Glutamatergic neuron (in vitro differentiated cells): Measurements from ENCODE around the gene TNS3. TPM values are rescaled to one million over a fixed set of nuclear protein-coding genes. Genes with fewer than 3 reads are reported as not detected.

Experiments used
- DNase-seq: peaks from one replicate; pipeline ENCODE4 v3.0.0; 2022
- H3K27ac Mint-ChIP-seq: one replicate; pipeline ENCODE4 v1.8.0; 2020; ENCODE audit warnings: mild to moderate bottlenecking, mixed read lengths, inconsistent platforms; ENCODE audit not compliant: unreplicated experiment
- H3K27me3 Mint-ChIP-seq: one replicate; pipeline ENCODE4 v1.8.0; 2020; ENCODE audit warnings: mild to moderate bottlenecking, moderate library complexity, mixed read lengths, inconsistent platforms; ENCODE audit not compliant: unreplicated experiment
- H3K36me3 Mint-ChIP-seq: one replicate; pipeline ENCODE4 v1.8.0; 2020; ENCODE audit warnings: mild to moderate bottlenecking, mixed read lengths, inconsistent platforms; ENCODE audit not compliant: unreplicated experiment
- H3K4me1 Mint-ChIP-seq: one replicate; pipeline ENCODE4 v1.8.0; 2020; ENCODE audit warnings: mild to moderate bottlenecking, low read depth, mixed read lengths, inconsistent platforms; ENCODE audit not compliant: unreplicated experiment
- H3K4me3 Mint-ChIP-seq: one replicate; pipeline ENCODE4 v1.8.0; 2020; ENCODE audit warnings: mild to moderate bottlenecking, mixed read lengths, inconsistent platforms; ENCODE audit not compliant: unreplicated experiment
- H3K9me3 Mint-ChIP-seq: one replicate; pipeline ENCODE4 v1.8.0; 2020; ENCODE audit warnings: mild to moderate bottlenecking, moderate library complexity, mixed read lengths, inconsistent platforms; ENCODE audit not compliant: unreplicated experiment
- total RNA-seq: library from RNA; stranded (reverse); fragmentation: NEBNext Ultra II Directional; extraction: Animal tissue kit (Norgen Biotek cat#: 25700); gene quantifications from one replicate; pipeline ENCODE4 v1.2.1, GENCODE V29; 2021; ENCODE audit not compliant: unreplicated experiment
- TF ChIP-seq, protein P1 (sequence below): fragments of 200-600 bp; sonication (generic); IDR thresholded peaks from one replicate; pipeline ENCODE4 v1.5.0; 2021; ENCODE audit not compliant: partially characterized antibody, unreplicated experiment

Gene TNS3
- total RNA-seq, 1 donor from 2014 or later, result 3.8 TPM

DNA sequence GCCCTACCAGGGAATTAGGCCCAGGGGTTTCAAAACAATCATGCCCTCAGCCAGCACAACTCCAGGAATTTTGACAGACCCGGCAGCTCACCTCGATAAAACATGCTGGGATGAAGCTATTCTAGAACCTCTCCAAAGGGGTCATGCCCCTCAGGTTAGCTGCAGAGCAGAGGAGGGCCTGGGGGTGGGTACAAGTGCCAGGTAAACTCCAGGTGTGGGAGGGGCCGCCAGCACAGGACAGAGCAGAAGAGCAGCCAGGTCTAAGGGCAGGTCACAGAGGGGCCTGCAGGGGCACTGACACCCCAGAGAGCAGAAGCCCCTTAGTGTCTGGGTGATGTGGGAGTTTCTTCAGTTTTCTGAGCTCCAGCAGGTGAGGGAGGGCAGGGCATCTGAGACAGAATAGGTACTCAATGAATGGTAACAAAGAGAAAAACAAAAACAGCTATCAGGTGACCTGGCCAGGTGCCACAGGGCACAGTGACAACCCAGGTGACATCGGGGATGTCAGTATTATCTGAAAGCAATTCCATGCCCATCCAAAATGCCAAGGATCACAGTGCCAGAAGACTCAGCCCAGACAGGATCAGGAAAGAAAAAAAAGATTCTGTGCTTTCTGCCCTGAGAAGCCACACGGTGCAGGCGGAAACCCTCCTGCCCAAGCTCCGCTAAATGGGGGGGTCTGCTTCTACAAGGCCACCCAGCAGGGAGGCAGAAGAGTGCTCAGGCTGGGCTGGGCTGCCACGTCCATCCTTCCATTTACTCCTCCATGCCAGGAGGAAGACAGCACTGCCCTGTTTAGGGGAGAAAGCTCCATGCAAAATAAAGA, 104.5 kb downstream of the TNS3 start:
- H3K4me1 Mint-ChIP-seq, result peaks cover 17% of the 10 kb centered on the region
- peaks cover 2% of the 10 kb centered on the region for H3K27me3 Mint-ChIP-seq
- peaks cover 1% of the 10 kb centered on the region for H3K9me3 Mint-ChIP-seq
- TF ChIP-seq, protein P1, sequence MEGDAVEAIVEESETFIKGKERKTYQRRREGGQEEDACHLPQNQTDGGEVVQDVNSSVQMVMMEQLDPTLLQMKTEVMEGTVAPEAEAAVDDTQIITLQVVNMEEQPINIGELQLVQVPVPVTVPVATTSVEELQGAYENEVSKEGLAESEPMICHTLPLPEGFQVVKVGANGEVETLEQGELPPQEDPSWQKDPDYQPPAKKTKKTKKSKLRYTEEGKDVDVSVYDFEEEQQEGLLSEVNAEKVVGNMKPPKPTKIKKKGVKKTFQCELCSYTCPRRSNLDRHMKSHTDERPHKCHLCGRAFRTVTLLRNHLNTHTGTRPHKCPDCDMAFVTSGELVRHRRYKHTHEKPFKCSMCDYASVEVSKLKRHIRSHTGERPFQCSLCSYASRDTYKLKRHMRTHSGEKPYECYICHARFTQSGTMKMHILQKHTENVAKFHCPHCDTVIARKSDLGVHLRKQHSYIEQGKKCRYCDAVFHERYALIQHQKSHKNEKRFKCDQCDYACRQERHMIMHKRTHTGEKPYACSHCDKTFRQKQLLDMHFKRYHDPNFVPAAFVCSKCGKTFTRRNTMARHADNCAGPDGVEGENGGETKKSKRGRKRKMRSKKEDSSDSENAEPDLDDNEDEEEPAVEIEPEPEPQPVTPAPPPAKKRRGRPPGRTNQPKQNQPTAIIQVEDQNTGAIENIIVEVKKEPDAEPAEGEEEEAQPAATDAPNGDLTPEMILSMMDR, result no peak
- no peak overlapping the region for H3K4me3 Mint-ChIP-seq
- no peak overlapping the region for H3K27ac Mint-ChIP-seq
- no peak for DNase-seq
- no peaks in the 10 kb centered on the region for H3K36me3 Mint-ChIP-seq

DNA sequence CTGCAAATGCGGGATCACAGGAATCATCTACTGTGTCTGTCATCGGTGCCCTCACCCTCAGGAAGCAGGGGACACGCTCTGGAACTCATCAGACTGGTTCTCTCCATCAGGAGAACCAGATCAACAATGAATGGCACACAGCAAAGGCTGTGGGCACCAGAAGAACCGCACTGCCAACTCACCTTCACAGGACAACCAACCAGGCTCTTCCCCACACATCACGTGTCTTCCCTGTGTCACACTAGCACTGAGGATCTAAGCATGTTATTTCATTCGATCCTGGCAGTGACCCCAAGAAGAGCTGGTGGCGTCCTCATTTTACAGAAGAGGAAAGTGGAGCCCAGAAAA, 106.1 kb downstream of the TNS3 start:
- peaks cover 7% of the 10 kb centered on the region for H3K4me1 Mint-ChIP-seq
- H3K27ac Mint-ChIP-seq, result no peak overlapping the region
- H3K36me3 Mint-ChIP-seq, result no peaks in the 10 kb centered on the region
- DNase-seq, result no peak
- H3K9me3 Mint-ChIP-seq, result peaks cover 1% of the 10 kb centered on the region
- H3K27me3 Mint-ChIP-seq, result peaks cover 5% of the 10 kb centered on the region
- no peak overlapping the region for H3K4me3 Mint-ChIP-seq
- TF ChIP-seq, protein P1, result no peak

DNA sequence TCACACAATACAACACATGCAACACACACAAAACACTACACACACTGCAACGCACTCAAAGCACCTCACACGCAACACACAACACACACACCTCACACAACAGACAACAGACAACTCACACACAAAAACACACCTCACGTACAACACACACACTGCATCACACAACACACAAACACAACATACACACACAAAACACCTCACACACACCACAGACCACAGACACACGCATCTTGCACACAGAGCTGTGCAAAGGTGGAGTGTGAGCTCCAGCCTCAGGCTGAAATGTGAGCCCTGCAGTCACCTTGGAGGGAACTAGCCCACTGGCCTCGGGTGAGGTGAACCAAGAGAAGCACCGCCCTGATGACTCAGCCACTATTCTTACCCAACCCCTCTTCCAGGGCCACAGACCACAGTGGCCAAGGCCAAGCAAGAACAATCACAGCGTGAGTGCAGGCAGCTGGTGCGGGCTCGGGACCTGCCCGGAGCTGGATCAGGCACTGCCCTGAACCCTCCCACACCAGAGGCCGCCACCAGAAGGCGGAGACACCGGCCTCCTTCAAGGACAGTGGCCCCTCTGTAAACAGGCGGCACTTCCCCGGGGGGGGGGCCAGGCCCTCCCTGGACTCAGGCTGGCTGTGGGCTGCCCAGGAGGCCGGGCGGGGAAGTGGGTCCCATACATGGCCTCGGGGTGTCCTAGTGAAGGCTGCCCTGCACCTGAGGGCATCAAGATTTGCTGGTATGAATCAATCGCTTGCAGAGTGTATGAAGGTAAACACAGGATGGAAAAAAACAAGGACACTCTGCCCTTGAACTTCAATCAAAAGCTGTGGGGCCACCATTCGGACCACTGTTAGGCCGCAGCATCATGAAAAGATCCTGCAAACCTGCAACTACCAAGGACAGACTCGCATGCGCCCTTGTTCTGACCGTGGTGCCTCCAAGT, 106.7 kb downstream of the TNS3 start:
- H3K27me3 Mint-ChIP-seq, result peaks cover 5% of the 10 kb centered on the region
- H3K9me3 Mint-ChIP-seq, result peaks cover 1% of the 10 kb centered on the region
- no peak overlapping the region for H3K4me3 Mint-ChIP-seq
- no peak overlapping the region for H3K27ac Mint-ChIP-seq
- H3K4me1 Mint-ChIP-seq, result peaks cover 5% of the 10 kb centered on the region
- no peak for DNase-seq
- H3K36me3 Mint-ChIP-seq, result no peaks in the 10 kb centered on the region
- TF ChIP-seq, protein P1, result no peak

DNA sequence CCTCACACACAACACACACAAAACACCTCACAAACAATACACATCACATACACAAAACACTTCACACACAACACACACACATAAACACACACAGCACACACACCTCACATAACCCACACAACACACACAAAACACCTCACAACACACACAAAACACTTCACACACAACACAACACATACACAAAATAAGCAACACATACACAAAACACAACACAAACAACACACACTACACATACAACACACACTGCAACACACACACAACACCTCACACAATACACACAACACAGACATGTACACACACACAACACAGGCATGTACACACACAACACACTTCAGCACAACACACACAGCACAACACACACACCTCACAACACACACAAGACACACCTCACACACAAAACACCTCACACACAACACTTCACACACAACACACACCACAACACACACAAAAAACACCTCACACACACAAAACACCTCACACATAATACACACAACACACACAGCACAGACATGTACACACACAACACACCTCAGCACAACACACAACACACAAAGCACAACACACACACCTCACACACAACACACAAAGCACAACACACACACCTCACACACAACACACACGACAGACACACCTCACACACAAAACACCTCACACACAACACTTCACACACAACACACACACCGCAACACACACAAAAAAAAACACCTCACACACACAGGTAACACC, 107.5 kb downstream of the TNS3 start:
- H3K4me1 Mint-ChIP-seq, result peaks cover 5% of the 10 kb centered on the region
- H3K27me3 Mint-ChIP-seq, result peaks cover 5% of the 10 kb centered on the region
- H3K36me3 Mint-ChIP-seq, result no peaks in the 10 kb centered on the region
- DNase-seq, result no peak
- H3K27ac Mint-ChIP-seq, result no peak overlapping the region
- H3K4me3 Mint-ChIP-seq, result no peak overlapping the region
- peaks cover 1% of the 10 kb centered on the region for H3K9me3 Mint-ChIP-seq
- TF ChIP-seq, protein P1, result no peak
